Measurements from ENCODE around the gene DDX1. TPM values are rescaled to one million over a fixed set of nuclear protein-coding genes. Genes with fewer than 3 reads are reported as not detected.

DDX1 gene
- total and polyA plus RNA-seq, 8 donors, result 74.2 to 153 (median 126) TPM

GRCh38 chr2:15658911-15659310, 67.2 kb downstream of the DDX1 start:
- no peaks in the 10 kb centered on the region for H3K9me3 ChIP-seq
- no peak overlapping the region for H3K27ac ChIP-seq
- H3K4me3 ChIP-seq, result no peak overlapping the region
- H3K36me3 ChIP-seq, result no peaks in the 10 kb centered on the region
- no peak for TF ChIP-seq CTCF (IDR thresholded peaks at IDR 0.05)
- intact Hi-C loops (cut with DNase I), result no loop called here
- no peaks in the 10 kb centered on the region for H3K4me1 ChIP-seq
- DNase-seq (no peak), ATAC-seq (no peak)
- H3K27me3 ChIP-seq, result no peaks in the 10 kb centered on the region

GRCh38 chr2:15660491-15661294, 69.0 kb downstream of the DDX1 start:
- H3K27ac ChIP-seq, result no peak overlapping the region
- DNase-seq, result no peak
- no peak overlapping the region for H3K4me3 ChIP-seq
- H3K9me3 ChIP-seq, result no peaks in the 10 kb centered on the region
- H3K36me3 ChIP-seq, result no peaks in the 10 kb centered on the region
- H3K4me1 ChIP-seq, result no peaks in the 10 kb centered on the region
- no peak for TF ChIP-seq CTCF (IDR thresholded peaks at IDR 0.05)
- no peak for ATAC-seq
- intact Hi-C loops (cut with DNase I), result no loop called here
- no peaks in the 10 kb centered on the region for H3K27me3 ChIP-seq

- no peak for TF ChIP-seq CTCF (IDR thresholded peaks at IDR 0.05)
- Histone ChIP-seq H3K9me3 (no peaks in the 10 kb centered on the region), H3K27ac (no peak overlapping the region), H3K4me1 (no peaks in the 10 kb centered on the region), H3K27me3 (no peaks in the 10 kb centered on the region), H3K4me3 (no peak overlapping the region), H3K36me3 (no peaks in the 10 kb centered on the region)
- ATAC-seq (no peak), DNase-seq (no peak)
- intact Hi-C loops (cut with DNase I), result no loop called here
Observed at GRCh38 chr2:15661295-15661569, 69.6 kb downstream of the DDX1 start.

GRCh38 chr2:15662026-15662425, 70.4 kb downstream of the DDX1 start:
- no peak for TF ChIP-seq CTCF (IDR thresholded peaks at IDR 0.05)
- DNase-seq, result no peak
- no peak for ATAC-seq
- intact Hi-C loops (cut with DNase I), result no loop called here
- H3K4me3 ChIP-seq, result no peak overlapping the region
- no peaks in the 10 kb centered on the region for H3K36me3 ChIP-seq
- H3K27ac ChIP-seq, result no peak overlapping the region
- no peaks in the 10 kb centered on the region for H3K9me3 ChIP-seq
- H3K27me3 ChIP-seq, result no peaks in the 10 kb centered on the region
- H3K4me1 ChIP-seq, result no peaks in the 10 kb centered on the region

- H3K27me3 ChIP-seq, result no peaks in the 10 kb centered on the region
- no peak overlapping the region for H3K4me3 ChIP-seq
- TF ChIP-seq CTCF (IDR thresholded peaks at IDR 0.05), result no peak
- H3K9me3 ChIP-seq, result no peaks in the 10 kb centered on the region
- DNase-seq, result no peak
- no peaks in the 10 kb centered on the region for H3K4me1 ChIP-seq
- intact Hi-C loops (cut with DNase I), result no loop called here
- H3K27ac ChIP-seq, result no peak overlapping the region
- no peaks in the 10 kb centered on the region for H3K36me3 ChIP-seq
- no peak for ATAC-seq
Observed at GRCh38 chr2:15662579-15662978, 70.9 kb downstream of the DDX1 start.

All from left lung (tissue), 10 donors.